IPS-18c (cell line): Measurements from ENCODE around the gene ACACA.

Experiments used
- H3K4me3 ChIP-seq: 2 replicates; pipeline ENCODE4 v1.7.0; 2013; ENCODE audit warnings: low read depth, mild to moderate bottlenecking, low read length, moderate library complexity; ENCODE audit not compliant: insufficient read depth
- H3K9me3 ChIP-seq: one replicate; pipeline ENCODE4 v1.6.1; 2013; ENCODE audit warnings: mild to moderate bottlenecking, low read length, moderate library complexity; ENCODE audit not compliant: control insufficient read depth, insufficient read depth

Gene ACACA

DNA sequence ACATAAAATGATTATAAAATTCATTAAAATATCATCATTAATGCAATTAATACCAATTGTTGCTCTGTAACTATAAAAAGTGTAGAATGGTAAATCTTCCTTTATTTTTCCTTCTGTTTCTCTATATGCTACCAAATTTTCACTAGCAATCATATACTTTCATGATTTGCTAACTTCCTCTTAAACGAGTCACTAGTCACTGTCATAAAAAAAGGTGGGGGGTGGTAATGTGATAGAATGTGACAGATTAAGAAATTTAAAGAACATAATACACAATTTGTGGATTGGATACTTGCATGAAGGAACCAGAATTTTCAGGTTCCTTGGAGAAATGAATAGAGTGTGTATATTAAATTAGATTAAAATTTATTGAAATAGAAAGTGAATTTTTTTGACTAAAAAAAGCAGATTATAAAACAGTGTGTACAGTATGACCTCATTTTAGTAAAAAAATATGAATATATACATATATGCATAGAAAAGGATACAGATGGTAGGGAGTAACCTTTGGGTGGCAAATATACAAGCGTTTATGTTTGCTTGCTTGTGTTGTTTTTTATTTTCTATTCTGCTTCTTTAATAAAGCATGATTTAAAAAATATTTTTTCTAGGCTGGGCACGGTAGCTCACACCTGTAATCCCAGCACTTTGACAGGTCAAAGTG lies 87.6 kb downstream of the ACACA start:
- no peak overlapping the region for H3K4me3 ChIP-seq
- H3K9me3 ChIP-seq, result no peaks in the 10 kb centered on the region

DNA sequence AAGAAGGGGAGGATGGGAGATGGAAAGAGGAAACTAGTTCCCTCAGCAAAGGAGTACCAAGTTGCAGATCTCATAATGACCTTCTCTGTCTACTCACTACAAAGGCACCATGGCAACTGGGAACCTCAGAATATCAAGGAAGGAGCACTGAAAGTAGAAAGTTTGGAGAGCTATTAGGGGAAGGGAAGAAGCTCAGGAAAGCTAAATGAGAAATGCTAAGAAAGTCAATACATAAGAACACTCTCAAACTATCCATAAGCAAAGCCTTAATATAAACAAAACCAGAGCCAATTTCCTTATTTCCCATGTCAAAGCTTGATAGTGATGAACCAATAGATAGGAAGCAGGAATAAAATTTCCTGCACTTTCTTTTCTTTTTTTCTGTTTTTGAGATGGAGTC lies 88.8 kb downstream of the ACACA start:
- Histone ChIP-seq H3K9me3 (no peaks in the 10 kb centered on the region), H3K4me3 (no peak overlapping the region)

DNA sequence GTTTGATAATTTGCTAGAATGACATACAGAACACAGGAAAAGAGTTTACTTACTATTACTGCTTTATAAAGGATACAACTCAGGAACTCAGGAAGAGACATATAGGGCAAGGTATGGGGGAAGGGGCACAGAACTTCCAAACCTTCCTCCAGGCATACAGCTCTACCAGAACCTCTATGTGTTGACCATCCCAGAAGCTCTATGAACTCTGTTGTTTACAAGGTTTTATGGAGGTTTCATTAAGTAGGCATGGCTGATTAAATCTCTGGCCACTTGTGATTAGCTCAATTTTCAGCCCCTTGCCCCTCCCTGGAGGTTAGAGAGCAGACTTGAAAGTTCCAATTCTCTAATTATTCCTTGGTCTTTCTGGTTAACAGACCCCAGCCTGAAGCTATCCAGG lies 91.0 kb downstream of the ACACA start:
- no peak overlapping the region for H3K4me3 ChIP-seq
- H3K9me3 ChIP-seq, result no peaks in the 10 kb centered on the region

DNA sequence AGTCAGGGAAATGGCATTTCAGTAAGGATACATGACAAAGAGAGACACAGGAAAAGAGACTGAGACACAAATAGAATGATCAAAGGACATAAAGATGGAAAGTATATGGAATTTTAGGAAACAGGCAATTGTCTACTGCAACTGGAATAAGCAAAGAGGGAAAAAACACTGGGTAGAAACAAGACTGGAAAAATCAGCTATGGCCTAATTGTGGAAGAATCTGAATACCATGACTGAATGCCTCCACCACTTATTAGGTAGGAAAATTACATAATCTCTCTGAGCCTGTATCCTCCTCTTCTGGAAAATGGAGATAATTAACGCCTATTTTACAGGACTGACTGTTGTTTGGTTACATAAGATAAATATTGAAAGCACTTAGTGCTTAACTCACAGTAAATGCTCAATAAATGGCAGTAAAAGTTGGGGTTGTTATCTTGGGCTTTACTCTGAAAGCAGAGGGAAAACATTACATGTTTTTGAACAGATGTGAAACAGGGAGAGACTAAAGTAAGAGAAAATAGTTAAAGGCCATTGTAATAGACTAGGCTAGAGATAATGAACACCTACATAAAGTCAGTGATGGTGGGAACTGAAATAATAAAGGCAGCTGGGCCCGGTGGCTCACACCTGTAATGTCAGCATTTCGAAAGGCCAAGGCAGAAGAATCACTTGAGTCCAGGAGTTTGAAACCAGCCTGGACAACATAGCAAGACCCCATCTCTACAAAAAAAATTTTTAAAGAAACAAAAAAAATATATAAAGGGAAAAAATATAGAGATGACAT lies 94.3 kb downstream of the ACACA start:
- Histone ChIP-seq H3K9me3 (no peaks in the 10 kb centered on the region), H3K4me3 (no peak overlapping the region)

DNA sequence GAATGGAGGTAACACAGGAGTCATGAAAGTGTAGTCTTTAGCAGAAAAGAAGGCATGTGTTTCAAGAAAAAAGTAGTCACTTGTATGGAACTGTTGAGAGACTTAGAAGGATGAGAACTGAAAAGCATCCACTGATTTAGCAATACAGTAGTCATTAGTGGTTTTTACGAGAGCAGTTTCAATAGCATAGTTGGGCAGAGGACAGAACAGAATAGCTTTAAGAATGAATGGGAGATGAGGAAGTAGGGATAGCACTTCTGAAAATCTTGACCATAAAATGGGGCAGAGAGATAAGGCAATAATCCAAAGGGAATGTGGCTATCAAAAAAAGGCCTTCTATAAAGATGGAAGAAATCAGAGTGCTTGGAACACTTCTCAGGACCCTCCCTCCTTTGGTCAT lies 95.7 kb downstream of the ACACA start:
- Histone ChIP-seq H3K9me3 (no peaks in the 10 kb centered on the region), H3K4me3 (no peak overlapping the region)

DNA sequence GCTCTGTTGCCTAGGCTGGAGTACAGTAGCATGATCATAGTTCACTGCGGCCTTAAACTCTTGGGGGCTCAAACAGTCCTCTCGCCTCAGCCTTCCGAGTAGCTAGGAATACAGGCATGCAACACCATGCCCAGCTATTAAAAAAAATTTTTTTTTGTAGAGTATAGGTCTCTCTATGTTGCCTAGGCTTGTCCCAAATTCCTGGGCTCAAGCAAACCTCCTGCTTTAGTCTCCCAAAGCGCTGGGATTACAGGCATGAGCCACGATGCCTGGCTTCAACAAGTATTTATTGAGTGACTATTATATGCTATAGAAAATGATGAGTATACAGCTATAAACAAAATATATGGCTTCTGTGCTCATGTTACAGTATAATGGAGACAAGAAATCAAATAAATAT lies 97.6 kb downstream of the ACACA start:
- no peak overlapping the region for H3K4me3 ChIP-seq
- no peaks in the 10 kb centered on the region for H3K9me3 ChIP-seq

DNA sequence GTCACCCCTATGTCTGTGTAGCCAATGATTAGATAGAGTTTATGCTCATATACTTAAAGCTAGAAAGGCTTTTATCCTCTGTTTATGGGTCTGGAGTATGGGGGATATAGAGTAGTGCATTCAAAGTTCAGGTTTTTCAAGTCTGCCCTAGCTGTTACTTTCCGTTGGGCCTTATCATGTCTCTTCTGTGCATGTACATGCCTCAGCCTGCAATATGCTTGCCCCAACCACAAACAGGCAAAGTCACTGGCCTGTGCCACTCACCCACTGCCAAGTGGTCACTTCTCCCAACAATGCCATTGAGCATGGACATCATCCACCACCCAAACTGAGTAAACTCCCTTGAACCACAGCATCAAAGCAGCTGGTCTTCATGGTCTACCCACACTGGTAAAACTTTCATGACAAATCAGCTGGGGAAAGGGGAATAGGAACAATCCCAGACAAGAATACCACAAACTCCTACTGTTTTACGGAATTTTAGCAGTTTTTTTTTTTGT lies 101.2 kb downstream of the ACACA start:
- Histone ChIP-seq H3K9me3 (no peaks in the 10 kb centered on the region), H3K4me3 (no peak overlapping the region)

DNA sequence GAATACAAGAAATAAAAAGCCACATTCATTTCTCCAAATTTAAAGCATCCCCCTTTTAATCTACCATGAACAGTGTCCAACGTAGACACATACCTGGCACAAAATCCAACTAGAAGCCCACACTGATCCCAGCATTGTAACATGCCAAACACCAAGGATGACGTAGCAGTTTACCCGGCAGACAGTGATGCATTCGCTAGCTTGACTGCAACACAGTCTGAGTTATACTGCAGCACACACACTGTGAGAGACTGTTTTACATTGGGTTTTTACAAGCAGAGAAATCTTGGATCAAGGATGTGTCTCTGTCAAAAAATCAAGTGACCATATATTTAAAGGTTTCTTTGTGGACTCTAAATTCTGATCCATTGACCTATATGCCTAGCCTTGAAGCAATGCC lies 105.3 kb downstream of the ACACA start:
- Histone ChIP-seq H3K9me3 (no peaks in the 10 kb centered on the region), H3K4me3 (no peak overlapping the region)

DNA sequence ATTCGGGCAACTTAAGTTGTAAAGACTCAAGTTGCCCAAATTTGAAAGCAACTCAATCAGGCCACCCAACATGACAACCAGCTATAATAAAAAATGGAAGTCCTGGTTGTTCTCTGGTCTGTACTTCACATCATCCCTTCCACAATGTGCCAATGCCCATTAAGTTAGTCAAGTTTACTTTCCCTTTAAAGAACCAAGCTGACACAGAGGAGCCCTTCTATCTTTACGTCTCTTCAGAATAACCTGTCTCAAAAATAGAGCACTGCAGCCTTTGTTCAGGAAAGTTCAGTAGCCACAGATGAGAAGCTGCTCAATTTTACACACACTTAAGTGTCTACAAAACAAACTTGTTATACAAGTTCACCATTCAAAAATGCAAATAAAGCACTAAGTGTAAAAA lies 106.0 kb downstream of the ACACA start:
- Histone ChIP-seq H3K9me3 (no peaks in the 10 kb centered on the region), H3K4me3 (no peak overlapping the region)

DNA sequence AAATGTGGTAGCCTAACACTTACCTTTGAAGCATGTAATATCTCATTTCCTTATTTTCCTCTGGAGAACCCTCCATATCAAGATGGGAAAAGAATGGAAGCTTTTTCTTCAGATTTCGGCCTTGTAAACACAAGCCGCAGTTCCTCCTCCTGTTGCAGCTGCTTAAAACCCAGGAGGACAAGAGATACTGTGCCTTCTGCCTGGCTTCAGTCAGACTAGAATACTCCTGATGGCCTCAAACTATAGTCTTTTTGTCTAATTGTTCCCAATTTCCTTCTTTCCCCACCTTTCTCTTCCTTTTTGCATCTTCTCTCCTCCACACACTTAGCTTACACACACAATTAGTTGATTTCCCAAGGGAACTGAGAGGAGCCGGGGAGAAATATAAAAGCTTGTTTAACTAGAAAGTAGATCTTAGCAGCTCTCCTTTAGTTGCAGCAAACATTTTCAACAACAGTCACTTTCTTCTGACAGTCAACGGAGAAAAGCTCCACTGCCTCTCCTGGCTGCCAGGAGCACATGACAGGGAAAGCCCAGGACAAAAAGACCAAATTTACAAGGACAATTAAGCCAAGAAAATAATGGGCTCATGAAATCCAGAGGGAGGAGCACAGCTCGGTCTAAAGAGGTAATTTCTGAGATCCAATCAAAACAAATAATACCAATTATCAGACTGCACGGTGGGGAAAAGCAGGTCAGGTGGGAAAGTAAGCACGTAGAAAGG lies 107.2 kb downstream of the ACACA start:
- H3K4me3 ChIP-seq, result no peak overlapping the region

DNA sequence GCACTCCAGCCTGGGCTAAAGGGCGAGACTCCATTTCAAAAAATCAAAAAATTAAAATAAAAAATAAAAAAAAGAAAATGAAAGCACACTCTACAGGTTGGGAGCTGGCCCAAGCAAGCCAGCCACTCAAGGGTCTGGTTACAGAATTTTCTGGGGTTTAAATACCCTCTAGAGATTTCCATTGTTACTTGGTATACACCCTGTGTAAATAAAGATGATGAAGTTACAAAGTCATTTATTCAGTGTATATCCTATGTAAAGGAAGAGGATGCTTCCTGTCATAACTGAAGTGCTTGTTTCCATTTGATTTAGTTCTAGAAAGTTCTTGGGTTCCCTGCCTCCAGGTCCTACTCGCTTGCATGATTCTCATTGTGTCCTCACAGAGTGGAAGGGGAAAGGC lies 110.7 kb downstream of the ACACA start:
- no peaks in the 10 kb centered on the region for H3K9me3 ChIP-seq
- no peak overlapping the region for H3K4me3 ChIP-seq

More for the DNA sequence above, 107.2 kb downstream of the ACACA start:
- H3K9me3 ChIP-seq, result no peaks in the 10 kb centered on the region

DNA sequence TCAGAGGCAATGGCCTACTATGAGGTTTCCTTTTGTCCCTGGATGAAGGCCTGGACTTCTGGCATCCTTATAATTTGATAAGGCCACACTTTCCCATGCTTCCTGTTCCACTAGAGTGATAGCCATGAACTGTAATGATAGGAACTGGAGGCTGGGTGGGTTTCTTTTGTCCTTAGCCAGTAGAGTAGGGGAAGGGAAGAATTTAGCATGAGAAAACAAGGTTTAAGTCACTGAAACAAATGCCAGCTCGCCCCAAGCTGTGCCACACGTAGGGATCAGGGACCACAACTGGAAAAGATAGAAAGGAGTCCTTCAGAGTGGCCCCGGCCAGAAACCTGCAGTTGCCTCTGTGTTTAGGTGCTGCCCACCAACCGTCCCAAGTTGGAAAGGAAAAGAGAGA lies 111.7 kb downstream of the ACACA start:
- Histone ChIP-seq H3K4me3 (no peak overlapping the region), H3K9me3 (no peaks in the 10 kb centered on the region)

DNA sequence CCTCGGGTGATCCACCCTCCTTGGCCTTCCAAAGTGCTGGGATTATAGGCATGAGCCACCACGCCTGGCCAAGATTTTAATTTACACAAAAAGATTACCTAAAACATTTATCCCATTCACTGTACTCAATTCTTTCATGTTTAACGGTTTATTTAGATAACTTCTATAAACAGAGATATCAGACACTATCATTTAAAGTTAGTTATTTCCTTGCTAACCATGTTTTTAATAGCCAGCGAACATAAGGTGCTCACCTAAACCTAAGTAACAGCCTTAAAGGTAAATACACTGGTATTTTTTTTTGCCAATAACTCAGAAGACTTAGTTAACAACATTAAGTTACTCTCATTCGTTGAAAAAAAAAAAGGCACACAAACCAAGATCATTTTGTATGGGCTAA lies 112.9 kb downstream of the ACACA start:
- Histone ChIP-seq H3K4me3 (no peak overlapping the region), H3K9me3 (no peaks in the 10 kb centered on the region)

DNA sequence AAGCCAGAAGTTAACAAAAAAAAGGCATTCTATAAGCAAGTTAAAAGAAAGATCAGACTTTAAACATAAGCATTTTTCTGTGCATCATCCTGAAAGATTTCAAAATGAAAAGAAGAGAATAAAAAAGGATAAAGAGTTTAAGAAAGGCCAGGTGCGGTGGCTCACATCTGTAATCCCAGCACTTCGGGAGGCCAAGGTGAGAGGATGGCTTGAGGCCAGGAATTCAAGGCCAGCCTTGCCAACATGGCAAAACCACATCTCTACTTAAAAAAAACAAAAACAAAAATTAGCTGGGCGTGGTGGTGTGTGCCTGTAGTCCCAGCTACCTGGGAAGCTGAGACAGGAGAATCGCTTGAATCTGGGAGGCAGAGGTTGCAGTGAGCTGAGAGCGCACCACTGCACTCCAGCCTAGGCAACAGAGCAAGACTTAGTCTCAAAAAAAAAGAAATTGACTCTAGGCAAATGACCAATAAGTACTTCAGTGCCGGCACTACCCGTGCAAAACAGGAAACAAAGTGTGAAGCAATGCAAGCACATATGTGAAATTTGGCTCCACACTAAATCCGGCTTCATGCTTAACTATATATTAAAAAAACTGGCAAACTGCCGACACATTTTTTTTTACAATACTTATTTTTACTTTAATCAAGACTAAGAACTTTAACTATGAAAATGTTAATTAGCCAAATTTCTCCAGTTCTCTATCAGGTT lies 114.1 kb downstream of the ACACA start:
- Histone ChIP-seq H3K9me3 (no peaks in the 10 kb centered on the region), H3K4me3 (no peak overlapping the region)

DNA sequence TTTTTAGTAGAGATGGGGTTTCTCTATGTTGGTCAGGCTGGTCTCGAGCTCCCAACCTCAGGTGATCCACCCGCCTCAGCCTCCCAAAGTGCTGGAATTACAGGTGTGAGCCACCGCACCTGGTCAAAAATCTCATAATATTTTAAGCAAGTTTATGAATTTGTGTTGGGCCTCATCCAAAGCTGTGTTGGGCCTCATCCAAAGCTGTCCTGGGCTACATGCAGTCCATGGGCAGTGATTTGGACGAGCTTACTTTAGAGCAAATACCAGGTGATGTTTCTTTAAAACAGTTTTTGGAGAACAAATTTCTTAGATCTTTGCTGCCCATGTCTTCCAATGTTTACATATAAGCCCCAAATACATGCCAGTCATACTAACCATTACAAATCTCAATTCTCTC lies 115.3 kb downstream of the ACACA start:
- Histone ChIP-seq H3K4me3 (no peak overlapping the region), H3K9me3 (no peaks in the 10 kb centered on the region)

DNA sequence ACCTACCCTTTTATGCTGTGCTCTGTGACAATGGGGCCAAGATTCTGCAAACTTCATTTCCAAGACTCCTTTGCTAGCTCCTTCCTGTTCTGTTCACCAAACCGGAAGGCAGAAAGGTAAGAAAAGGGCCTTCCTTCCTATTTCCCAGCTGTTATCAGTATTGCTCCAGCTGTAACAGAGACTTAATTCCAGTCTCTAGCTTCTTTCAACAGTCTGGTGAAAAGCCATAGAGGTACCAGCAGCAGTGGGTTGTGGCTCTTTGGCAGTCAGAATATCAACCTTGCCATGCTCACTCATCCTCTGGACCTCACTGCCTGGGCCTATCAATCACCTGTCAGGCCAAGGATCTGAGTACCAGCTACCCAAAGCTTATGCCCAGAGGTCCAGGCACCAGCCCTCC lies 120.2 kb downstream of the ACACA start:
- no peaks in the 10 kb centered on the region for H3K9me3 ChIP-seq
- no peak overlapping the region for H3K4me3 ChIP-seq

DNA sequence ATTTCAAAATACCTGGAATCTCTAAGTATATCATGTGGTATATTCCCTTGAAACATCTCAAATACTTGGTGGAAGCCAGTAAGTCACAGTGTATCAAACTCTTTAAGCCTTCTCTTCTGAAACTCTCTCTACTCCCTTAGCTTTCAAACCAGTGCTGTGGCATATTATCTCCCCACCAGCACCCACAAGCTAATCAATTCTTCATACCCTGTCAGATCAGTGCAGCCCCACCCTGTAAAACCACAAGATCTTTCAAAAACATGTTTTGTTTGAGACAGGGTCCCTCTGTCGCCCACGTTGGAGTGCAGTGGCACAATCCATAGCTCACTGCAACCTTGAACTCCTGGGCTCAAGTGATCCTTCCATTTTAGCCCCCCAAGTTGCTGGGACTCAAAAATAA lies 122.4 kb downstream of the ACACA start:
- Histone ChIP-seq H3K9me3 (no peaks in the 10 kb centered on the region), H3K4me3 (no peak overlapping the region)
